Neural cell (in vitro differentiated cells): ENCODE data around the gene SLC10A3.

ENCODE experiments used
- EP300 ChIP-seq: fragments of 450-650 bp; conservative IDR thresholded peaks from 2 replicates; pipeline ENCODE4 v1.6.1; 2014; ENCODE audit warnings: antibody characterized with exemption, mild to moderate bottlenecking, moderate library complexity; ENCODE audit not compliant: poor library complexity, severe bottlenecking
- EZH2 ChIP-seq: fragments of 200-600, 300-800 bp; shearing (Covaris generic), sonication (generic); IDR thresholded peaks from 2 replicates; pipeline ENCODE4 v1.6.1; 2014; ENCODE audit warnings: antibody characterized with exemption, low read length, borderline replicate concordance, mild to moderate bottlenecking; ENCODE audit not compliant: insufficient read depth, poor library complexity, severe bottlenecking
- MXI1 ChIP-seq: fragments of 450-650 bp; conservative IDR thresholded peaks from 2 replicates; pipeline ENCODE4 v1.6.1; 2014; ENCODE audit warnings: antibody characterized with exemption, mild to moderate bottlenecking; ENCODE audit not compliant: poor library complexity, severe bottlenecking
- POLR2AphosphoS5 ChIP-seq: IDR thresholded peaks from 2 replicates; pipeline ENCODE4 v1.6.1; 2012
- RAD21 ChIP-seq: fragments of 450-650 bp; conservative IDR thresholded peaks from 2 replicates; pipeline ENCODE4 v1.6.1; 2014; ENCODE audit warnings: antibody characterized with exemption, mild to moderate bottlenecking, moderate library complexity
- SMC3 ChIP-seq: fragments of 450-650 bp; conservative IDR thresholded peaks from 2 replicates; pipeline ENCODE4 v1.6.1; 2014; ENCODE audit warnings: antibody characterized with exemption, mild to moderate bottlenecking, moderate library complexity; ENCODE audit not compliant: poor library complexity
- TAF1 ChIP-seq: IDR thresholded peaks from 2 replicates; pipeline ENCODE4 v1.6.1; 2012; ENCODE audit warnings: low read depth
- TF ChIP-seq, protein P1 (sequence below): fragments of 450-650 bp; IDR thresholded peaks from 2 replicates; pipeline ENCODE4 v1.5.1; 2014; ENCODE audit warnings: antibody characterized with exemption, mild to moderate bottlenecking, moderate library complexity; ENCODE audit not compliant: poor library complexity, severe bottlenecking
- TF ChIP-seq, protein P2 (sequence below): IDR thresholded peaks from 2 replicates; pipeline ENCODE4 v1.6.1; 2012; ENCODE audit warnings: borderline replicate concordance

DNA sequence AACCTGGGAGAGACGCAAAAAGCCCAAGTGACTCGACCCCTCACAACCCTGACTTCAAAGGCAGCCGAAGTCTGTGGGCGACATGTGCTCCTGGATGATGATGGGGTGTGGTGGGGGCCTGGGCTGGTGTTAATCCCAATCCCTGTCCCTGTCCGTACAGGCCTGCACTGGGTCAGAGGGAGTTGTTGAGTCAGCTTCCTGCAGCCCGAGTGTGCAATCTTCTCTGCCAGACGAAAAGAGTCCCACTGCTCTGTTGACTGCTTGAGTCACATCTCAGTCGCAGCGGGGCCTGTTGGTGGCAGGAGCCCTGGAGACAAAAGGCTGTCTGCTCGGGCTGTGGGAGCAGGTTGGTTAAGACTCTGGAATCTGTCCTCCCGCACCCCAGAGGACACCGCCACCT is 15.3 kb upstream of the SLC10A3 start:
- TF ChIP-seq, protein P1, sequence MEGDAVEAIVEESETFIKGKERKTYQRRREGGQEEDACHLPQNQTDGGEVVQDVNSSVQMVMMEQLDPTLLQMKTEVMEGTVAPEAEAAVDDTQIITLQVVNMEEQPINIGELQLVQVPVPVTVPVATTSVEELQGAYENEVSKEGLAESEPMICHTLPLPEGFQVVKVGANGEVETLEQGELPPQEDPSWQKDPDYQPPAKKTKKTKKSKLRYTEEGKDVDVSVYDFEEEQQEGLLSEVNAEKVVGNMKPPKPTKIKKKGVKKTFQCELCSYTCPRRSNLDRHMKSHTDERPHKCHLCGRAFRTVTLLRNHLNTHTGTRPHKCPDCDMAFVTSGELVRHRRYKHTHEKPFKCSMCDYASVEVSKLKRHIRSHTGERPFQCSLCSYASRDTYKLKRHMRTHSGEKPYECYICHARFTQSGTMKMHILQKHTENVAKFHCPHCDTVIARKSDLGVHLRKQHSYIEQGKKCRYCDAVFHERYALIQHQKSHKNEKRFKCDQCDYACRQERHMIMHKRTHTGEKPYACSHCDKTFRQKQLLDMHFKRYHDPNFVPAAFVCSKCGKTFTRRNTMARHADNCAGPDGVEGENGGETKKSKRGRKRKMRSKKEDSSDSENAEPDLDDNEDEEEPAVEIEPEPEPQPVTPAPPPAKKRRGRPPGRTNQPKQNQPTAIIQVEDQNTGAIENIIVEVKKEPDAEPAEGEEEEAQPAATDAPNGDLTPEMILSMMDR = no peak
- no peak for TF ChIP-seq SMC3
- TF ChIP-seq EP300 = no peak
- TF ChIP-seq, protein P2, sequence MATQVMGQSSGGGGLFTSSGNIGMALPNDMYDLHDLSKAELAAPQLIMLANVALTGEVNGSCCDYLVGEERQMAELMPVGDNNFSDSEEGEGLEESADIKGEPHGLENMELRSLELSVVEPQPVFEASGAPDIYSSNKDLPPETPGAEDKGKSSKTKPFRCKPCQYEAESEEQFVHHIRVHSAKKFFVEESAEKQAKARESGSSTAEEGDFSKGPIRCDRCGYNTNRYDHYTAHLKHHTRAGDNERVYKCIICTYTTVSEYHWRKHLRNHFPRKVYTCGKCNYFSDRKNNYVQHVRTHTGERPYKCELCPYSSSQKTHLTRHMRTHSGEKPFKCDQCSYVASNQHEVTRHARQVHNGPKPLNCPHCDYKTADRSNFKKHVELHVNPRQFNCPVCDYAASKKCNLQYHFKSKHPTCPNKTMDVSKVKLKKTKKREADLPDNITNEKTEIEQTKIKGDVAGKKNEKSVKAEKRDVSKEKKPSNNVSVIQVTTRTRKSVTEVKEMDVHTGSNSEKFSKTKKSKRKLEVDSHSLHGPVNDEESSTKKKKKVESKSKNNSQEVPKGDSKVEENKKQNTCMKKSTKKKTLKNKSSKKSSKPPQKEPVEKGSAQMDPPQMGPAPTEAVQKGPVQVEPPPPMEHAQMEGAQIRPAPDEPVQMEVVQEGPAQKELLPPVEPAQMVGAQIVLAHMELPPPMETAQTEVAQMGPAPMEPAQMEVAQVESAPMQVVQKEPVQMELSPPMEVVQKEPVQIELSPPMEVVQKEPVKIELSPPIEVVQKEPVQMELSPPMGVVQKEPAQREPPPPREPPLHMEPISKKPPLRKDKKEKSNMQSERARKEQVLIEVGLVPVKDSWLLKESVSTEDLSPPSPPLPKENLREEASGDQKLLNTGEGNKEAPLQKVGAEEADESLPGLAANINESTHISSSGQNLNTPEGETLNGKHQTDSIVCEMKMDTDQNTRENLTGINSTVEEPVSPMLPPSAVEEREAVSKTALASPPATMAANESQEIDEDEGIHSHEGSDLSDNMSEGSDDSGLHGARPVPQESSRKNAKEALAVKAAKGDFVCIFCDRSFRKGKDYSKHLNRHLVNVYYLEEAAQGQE = no peak
- TF ChIP-seq MXI1 = no peak
- TF ChIP-seq EZH2 = no peak
- no peak for TF ChIP-seq POLR2AphosphoS5
- no peak for TF ChIP-seq TAF1
- no peak for TF ChIP-seq RAD21
